D721Med (cell line): Measurements from ENCODE around the gene SLC6A9.

Source experiments
- DNase-seq: peaks from one replicate; pipeline ENCODE4 v3.0.0; 2011; ENCODE audit warnings: low spot score; ENCODE audit not compliant: insufficient read length
- FAIRE-seq: peaks from 2 replicates; lab custom pipeline; 2011; peaks lifted over from hg19 to GRCh38; lab: Jason Lieb, UNC
- CTCF ChIP-seq: IDR thresholded peaks from 2 replicates; pipeline ENCODE4 v1.5.1; 2012; ENCODE audit warnings: mild to moderate bottlenecking, control low read depth; ENCODE audit not compliant: insufficient read depth; ENCODE audit errors: missing control alignments

Gene SLC6A9

GRCh38 chr1:44014365-44015104 is 16.7 kb downstream of the SLC6A9 start:
- DNase-seq, result no peak
- peak; percentile 6 for FAIRE-seq
- no peak for TF ChIP-seq CTCF

GRCh38 chr1:44013949-44014348 is 17.3 kb downstream of the SLC6A9 start:
- no peak for TF ChIP-seq CTCF
- DNase-seq (no peak), FAIRE-seq (no peak)

GRCh38 chr1:44012941-44013609 is 18.2 kb downstream of the SLC6A9 start:
- peak; percentile 53 for DNase-seq
- FAIRE-seq, result no peak
- no peak for TF ChIP-seq CTCF

GRCh38 chr1:44012404-44012803 is 18.9 kb downstream of the SLC6A9 start:
- no peak for TF ChIP-seq CTCF
- FAIRE-seq (no peak), DNase-seq (no peak)

- FAIRE-seq (no peak), DNase-seq (no peak)
- TF ChIP-seq CTCF, result no peak
These were observed 20.3 kb downstream of the SLC6A9 start for GRCh38 chr1:44010935-44011471.

GRCh38 chr1:44008259-44008658 is 23.0 kb downstream of the SLC6A9 start:
- no peak for TF ChIP-seq CTCF
- FAIRE-seq (no peak), DNase-seq (no peak)

GRCh38 chr1:44002606-44003157 is 28.6 kb downstream of the SLC6A9 start:
- FAIRE-seq (no peak), DNase-seq (no peak)
- TF ChIP-seq CTCF, result no peak
